Activated B cell treated with CpG ODN at 0.5 μM for 24 hours (primary cell): ENCODE results near the gene DYRK1B. TPM values are rescaled to one million over a fixed set of nuclear protein-coding genes. Genes with fewer than 3 reads are reported as not detected.

ENCODE experiments used
- ATAC-seq: fragments of 200-7000 bp; cut with Tn5 transposase; one replicate; pipeline ENCODE4 v1.10.0; 2021; ENCODE audit warnings: low read depth, mild to moderate bottlenecking, moderate library complexity
- CTCF ChIA-PET: fragments of 350-600 bp; sonication (Branson Sonifier 250); formaldehyde crosslinking; loops from one replicate; lab custom pipeline; 2021; ENCODE audit warnings: antibody characterized with exemption; lab: Charles Lee
- POLR2A ChIA-PET: fragments of 350-600 bp; sonication (Branson Sonifier 250); formaldehyde crosslinking; loops from one replicate; lab custom pipeline; 2021; ENCODE audit warnings: antibody characterized with exemption; lab: Charles Lee
- DNase-seq: peaks from one replicate; pipeline ENCODE4 v3.0.0; 2022
- H3K27ac Mint-ChIP-seq: one replicate; pipeline ENCODE4 v1.8.0; 2020; ENCODE audit warnings: mixed read lengths
- H3K27me3 Mint-ChIP-seq: one replicate; pipeline ENCODE4 v1.8.0; 2021; ENCODE audit warnings: mixed read lengths
- H3K36me3 Mint-ChIP-seq: one replicate; pipeline ENCODE4 v1.8.0; 2021; ENCODE audit warnings: low read depth, mixed read lengths
- H3K4me1 Mint-ChIP-seq: one replicate; pipeline ENCODE4 v1.8.0; 2021; ENCODE audit warnings: mixed read lengths
- H3K4me3 Mint-ChIP-seq: one replicate; pipeline ENCODE4 v1.8.0; 2020; ENCODE audit warnings: mild to moderate bottlenecking, mixed read lengths
- H3K9me3 Mint-ChIP-seq: one replicate; pipeline ENCODE4 v1.8.0; 2020; ENCODE audit warnings: mixed read lengths
- intact Hi-C: fragments of 100-400 bp; cut with micrococcal nuclease; formaldehyde crosslinking; loops from one replicate; pipeline ENCODE4 v1.15.1; 2024
- total RNA-seq: library from RNA; stranded (reverse); gene quantifications from 2 replicates; pipeline ENCODE4 v1.2.3, GENCODE V29; 2022
- TF ChIP-seq, protein P1 (sequence below): fragments of 200-600 bp; IDR thresholded peaks from one replicate; pipeline ENCODE4 v1.8.0; 2022; ENCODE audit warnings: antibody characterized with exemption, mild to moderate bottlenecking

Gene DYRK1B
- total RNA-seq, 1 donor from 2014 or later, result 17.2 TPM

- Mint-ChIP-seq H3K27ac (no peak overlapping the region), H3K4me3 (no peak overlapping the region), H3K27me3 (no peaks in the 10 kb centered on the region), H3K9me3 (no peaks in the 10 kb centered on the region), H3K4me1 (no peaks in the 10 kb centered on the region), H3K36me3 (no peaks in the 10 kb centered on the region)
- CTCF ChIA-PET, result no interaction called here
- intact Hi-C loops, result no loop called here
- TF ChIP-seq, protein P1, sequence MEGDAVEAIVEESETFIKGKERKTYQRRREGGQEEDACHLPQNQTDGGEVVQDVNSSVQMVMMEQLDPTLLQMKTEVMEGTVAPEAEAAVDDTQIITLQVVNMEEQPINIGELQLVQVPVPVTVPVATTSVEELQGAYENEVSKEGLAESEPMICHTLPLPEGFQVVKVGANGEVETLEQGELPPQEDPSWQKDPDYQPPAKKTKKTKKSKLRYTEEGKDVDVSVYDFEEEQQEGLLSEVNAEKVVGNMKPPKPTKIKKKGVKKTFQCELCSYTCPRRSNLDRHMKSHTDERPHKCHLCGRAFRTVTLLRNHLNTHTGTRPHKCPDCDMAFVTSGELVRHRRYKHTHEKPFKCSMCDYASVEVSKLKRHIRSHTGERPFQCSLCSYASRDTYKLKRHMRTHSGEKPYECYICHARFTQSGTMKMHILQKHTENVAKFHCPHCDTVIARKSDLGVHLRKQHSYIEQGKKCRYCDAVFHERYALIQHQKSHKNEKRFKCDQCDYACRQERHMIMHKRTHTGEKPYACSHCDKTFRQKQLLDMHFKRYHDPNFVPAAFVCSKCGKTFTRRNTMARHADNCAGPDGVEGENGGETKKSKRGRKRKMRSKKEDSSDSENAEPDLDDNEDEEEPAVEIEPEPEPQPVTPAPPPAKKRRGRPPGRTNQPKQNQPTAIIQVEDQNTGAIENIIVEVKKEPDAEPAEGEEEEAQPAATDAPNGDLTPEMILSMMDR, result no peak
- DNase-seq (no peak), ATAC-seq (no peak)
- POLR2A ChIA-PET, result no interaction called here
These were observed 30.2 kb upstream of the DYRK1B start for GRCh38 chr19:39864118-39864517.

GRCh38 chr19:39858541-39858940, 24.6 kb upstream of the DYRK1B start:
- peaks cover 3% of the 10 kb centered on the region for H3K9me3 Mint-ChIP-seq
- CTCF ChIA-PET, result no interaction called here
- no peaks in the 10 kb centered on the region for H3K4me1 Mint-ChIP-seq

DNA sequence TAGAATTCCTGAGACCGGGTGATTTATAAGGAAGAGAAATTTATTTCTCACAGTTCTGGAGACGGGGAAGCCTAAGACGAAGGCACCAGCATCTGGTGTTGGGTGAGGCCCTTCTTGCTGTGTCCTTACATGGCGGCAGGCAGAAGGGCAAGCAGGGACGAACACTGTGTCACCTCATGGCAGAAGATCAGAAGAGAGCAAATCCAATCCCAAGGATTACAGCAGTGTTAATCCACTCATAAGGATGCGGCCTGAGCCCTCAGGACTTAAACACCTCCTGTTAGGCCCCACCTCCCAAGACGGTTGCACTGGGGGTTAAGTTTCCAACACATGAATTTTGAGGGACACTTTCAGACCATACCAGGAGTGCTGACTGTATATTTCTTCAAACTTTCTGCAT, 18.9 kb upstream of the DYRK1B start:
- ATAC-seq (no peak), DNase-seq (no peak)
- intact Hi-C loops, result no loop called here
- H3K4me1 Mint-ChIP-seq, result no peaks in the 10 kb centered on the region
- H3K4me3 Mint-ChIP-seq, result no peak overlapping the region
- peaks cover 15% of the 10 kb centered on the region for H3K27me3 Mint-ChIP-seq
- CTCF ChIA-PET, result interaction anchor here (0.9 kb wide), 1 partner anchor 10 kb away, joined by 5 read pairs; no protein-coding TSS in a partner anchor
- H3K27ac Mint-ChIP-seq, result no peak overlapping the region
- no peaks in the 10 kb centered on the region for H3K36me3 Mint-ChIP-seq
- TF ChIP-seq, protein P1, result no peak
- POLR2A ChIA-PET, result no interaction called here
- no peaks in the 10 kb centered on the region for H3K9me3 Mint-ChIP-seq

More at GRCh38 chr19:39858541-39858940, 24.6 kb upstream of the DYRK1B start:
- peaks cover 16% of the 10 kb centered on the region for H3K27me3 Mint-ChIP-seq
- intact Hi-C loops, result no loop called here
- H3K4me3 Mint-ChIP-seq, result no peak overlapping the region
- TF ChIP-seq, protein P1, result no peak
- ATAC-seq (no peak), DNase-seq (no peak)
- H3K36me3 Mint-ChIP-seq, result no peaks in the 10 kb centered on the region
- POLR2A ChIA-PET, result no interaction called here
- H3K27ac Mint-ChIP-seq, result no peak overlapping the region

GRCh38 chr19:39850892-39851291, 16.9 kb upstream of the DYRK1B start:
- ChIA-PET POLR2A (no interaction called here), CTCF (no interaction called here)
- ATAC-seq, result no peak
- no peak for DNase-seq
- Mint-ChIP-seq H3K27me3 (peaks cover 12% of the 10 kb centered on the region), H3K36me3 (peaks cover 3% of the 10 kb centered on the region), H3K27ac (no peak overlapping the region), H3K4me1 (peaks cover 9% of the 10 kb centered on the region), H3K4me3 (no peak overlapping the region), H3K9me3 (no peaks in the 10 kb centered on the region)
- TF ChIP-seq, protein P1, result no peak
- intact Hi-C loops, result no loop called here

DNA sequence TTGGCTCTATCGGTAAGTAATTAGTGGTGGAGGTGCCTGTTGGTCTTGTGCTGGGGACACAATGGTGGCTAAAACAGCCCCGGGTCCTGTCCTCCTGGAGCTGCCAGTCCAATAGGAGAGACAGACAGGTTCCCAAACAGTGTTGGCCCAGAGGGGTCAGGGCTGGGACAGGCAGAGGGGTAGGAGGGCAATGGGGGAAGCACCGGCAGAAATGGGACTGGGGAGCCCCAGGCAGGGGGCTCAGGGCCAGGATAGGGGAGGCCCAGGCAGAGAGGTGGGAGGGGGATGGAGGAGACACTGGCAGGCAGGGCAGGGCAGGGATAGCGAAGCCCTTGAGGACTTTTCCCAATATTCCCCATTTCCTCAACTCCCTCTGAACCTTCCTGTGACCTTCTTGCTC, 14.4 kb upstream of the DYRK1B start:
- ATAC-seq, result no peak
- intact Hi-C loops, result no loop called here
- DNase-seq, result no peak
- Mint-ChIP-seq H3K36me3 (peaks cover 6% of the 10 kb centered on the region), H3K9me3 (no peaks in the 10 kb centered on the region), H3K27ac (no peak overlapping the region), H3K4me1 (peaks cover 30% of the 10 kb centered on the region), H3K27me3 (peaks cover 3% of the 10 kb centered on the region), H3K4me3 (no peak overlapping the region)
- CTCF ChIA-PET, result interaction anchor here (2.5 kb wide), 1 partner anchor 122 kb away, joined by 12 read pairs; the partner anchor contains the start of gene PSMC4
- TF ChIP-seq, protein P1, result no peak
- POLR2A ChIA-PET, result interaction anchor here (0.6 kb wide), 1 partner anchor 34 kb away, joined by 5 read pairs; no protein-coding TSS in a partner anchor
